Measurements from ENCODE around the gene SORCS2. TPM values are rescaled to one million over a fixed set of nuclear protein-coding genes. Genes with fewer than 3 reads are reported as not detected.

SORCS2 gene
- total RNA-seq, 2 experiments from 2014 or later: 0.03 TPM; not detected in 1

DNA sequence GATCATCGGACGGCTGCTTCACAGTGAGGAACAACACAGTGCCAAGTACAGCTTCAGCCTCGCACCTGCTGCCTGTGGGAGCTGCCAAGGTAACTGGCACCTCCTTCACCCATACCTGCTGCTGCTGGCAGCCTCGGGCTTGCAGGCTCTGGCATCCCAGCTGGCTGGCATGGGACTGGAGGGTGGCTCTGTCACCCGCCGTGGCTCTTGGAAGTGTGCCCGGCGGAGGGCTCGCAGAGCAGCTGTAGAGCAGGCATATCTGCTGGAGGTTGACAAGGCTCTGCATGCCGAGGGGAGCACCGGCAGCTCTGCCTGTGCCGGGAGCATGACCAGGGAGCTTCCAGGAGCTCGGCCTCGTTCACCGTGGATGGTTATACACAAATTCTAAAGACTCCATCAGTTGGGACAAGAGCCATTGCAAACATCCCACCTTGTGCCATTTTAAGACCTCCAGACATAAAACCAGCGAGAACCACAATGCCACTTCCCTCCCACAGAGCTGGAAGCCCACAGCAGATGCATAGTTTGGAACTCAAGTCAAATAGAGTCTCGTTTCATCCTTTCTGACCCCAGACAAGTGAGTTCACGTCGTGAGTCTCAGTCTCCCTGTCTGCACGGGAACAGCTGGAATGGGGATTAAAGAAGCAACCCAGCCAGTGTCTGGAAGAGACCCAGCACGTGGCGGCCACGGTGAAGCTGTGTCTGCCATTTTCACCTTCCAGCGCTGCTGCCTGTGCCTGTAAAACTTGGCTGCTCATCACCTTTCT is 326.7 kb downstream of the SORCS2 start:
- intact Hi-C loops (cut with micrococcal nuclease; ENCODE audit: unreplicated experiment): no loop called here
- no peaks in the 10 kb centered on the region for H3K36me3 ChIP-seq (ENCODE audit: insufficient read depth, low read length)
- H3K27ac ChIP-seq (ENCODE audit: low read depth, low read length, poor library complexity, severe bottlenecking): no peak overlapping the region
- TF ChIP-seq, protein P1, sequence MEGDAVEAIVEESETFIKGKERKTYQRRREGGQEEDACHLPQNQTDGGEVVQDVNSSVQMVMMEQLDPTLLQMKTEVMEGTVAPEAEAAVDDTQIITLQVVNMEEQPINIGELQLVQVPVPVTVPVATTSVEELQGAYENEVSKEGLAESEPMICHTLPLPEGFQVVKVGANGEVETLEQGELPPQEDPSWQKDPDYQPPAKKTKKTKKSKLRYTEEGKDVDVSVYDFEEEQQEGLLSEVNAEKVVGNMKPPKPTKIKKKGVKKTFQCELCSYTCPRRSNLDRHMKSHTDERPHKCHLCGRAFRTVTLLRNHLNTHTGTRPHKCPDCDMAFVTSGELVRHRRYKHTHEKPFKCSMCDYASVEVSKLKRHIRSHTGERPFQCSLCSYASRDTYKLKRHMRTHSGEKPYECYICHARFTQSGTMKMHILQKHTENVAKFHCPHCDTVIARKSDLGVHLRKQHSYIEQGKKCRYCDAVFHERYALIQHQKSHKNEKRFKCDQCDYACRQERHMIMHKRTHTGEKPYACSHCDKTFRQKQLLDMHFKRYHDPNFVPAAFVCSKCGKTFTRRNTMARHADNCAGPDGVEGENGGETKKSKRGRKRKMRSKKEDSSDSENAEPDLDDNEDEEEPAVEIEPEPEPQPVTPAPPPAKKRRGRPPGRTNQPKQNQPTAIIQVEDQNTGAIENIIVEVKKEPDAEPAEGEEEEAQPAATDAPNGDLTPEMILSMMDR (conservative IDR thresholded peaks at IDR 0.05; ENCODE audit: low read length): no peak
- TF ChIP-seq EZH2phosphoT487 (IDR thresholded peaks at IDR 0.05; ENCODE audit: borderline replicate concordance, low read depth, low read length): no peak
- H3K4me2 ChIP-seq (ENCODE audit: low read length): no peak overlapping the region
- H3K9me2 ChIP-seq (ENCODE audit: insufficient read depth, low read length): no peaks in the 10 kb centered on the region
- H3K4me3 ChIP-seq (ENCODE audit: low read depth, low read length, poor library complexity, severe bottlenecking): no peak overlapping the region
- H4K20me1 ChIP-seq (ENCODE audit: insufficient read depth, low read length): no peaks in the 10 kb centered on the region
- H3K9me3 ChIP-seq (ENCODE audit: low read length): no peaks in the 10 kb centered on the region
- no peaks in the 10 kb centered on the region for H3K79me2 ChIP-seq (ENCODE audit: insufficient read depth, low read depth, low read length)
- ChIA-PET POLR2A (no interaction called here), CTCF (ENCODE audit: unreplicated experiment) (no interaction called here)
- no peak overlapping the region for H2AFZ ChIP-seq (ENCODE audit: low read length)
- BruUV-seq (replicated peaks): no TSS peak
- no peaks in the 10 kb centered on the region for H3K4me1 ChIP-seq (ENCODE audit: insufficient read depth, low read length, poor library complexity, severe bottlenecking)
- DNase-seq (ENCODE audit: low spot score): no peak

DNA sequence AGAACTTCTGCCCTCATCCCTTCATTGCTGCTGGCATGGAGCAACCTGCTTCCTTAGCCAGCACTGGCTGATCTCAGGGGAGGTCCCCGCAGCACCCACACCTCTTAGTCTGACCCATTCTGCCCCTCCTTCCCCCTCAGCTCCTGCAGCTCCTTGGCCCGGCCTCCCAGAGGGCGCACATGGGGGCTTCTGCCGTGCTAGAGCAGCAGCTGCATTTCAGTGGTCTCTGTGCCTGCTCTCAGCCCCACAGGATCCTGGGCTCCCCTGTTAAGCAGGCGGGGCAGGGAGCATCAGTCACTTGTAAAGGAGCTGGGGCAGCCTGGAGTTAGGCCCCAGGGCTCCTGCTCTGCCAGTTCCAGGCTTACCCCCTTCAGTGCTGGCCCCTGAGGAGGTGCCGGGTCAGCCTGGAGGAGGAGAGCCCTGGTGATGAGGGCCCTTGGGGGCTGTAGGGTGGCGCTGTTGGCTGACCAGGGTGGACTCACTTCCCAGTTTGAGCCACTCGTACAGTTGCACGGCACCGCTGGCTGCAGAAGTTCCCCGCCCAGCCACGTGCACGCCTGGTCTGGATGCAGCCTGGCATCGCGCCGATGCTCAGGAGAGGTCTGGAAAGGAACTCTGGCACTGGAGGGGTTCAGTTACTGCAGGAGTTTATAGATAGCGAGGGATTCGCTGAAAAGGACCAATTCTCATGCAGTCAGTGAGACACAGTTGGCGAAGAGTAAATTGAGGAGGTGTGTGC is 327.5 kb downstream of the SORCS2 start:
- no peak for TF ChIP-seq EZH2phosphoT487 (IDR thresholded peaks at IDR 0.05; ENCODE audit: borderline replicate concordance, low read depth, low read length)
- TF ChIP-seq, protein P1 (conservative IDR thresholded peaks at IDR 0.05; ENCODE audit: low read length): no peak
- DNase-seq (ENCODE audit: low spot score): no peak
- Histone ChIP-seq H2AFZ (ENCODE audit: low read length) (no peak overlapping the region), H3K79me2 (ENCODE audit: insufficient read depth, low read depth, low read length) (no peaks in the 10 kb centered on the region), H4K20me1 (ENCODE audit: insufficient read depth, low read length) (no peaks in the 10 kb centered on the region), H3K4me3 (ENCODE audit: low read depth, low read length, poor library complexity, severe bottlenecking) (no peak overlapping the region), H3K9me2 (ENCODE audit: insufficient read depth, low read length) (no peaks in the 10 kb centered on the region), H3K4me1 (ENCODE audit: insufficient read depth, low read length, poor library complexity, severe bottlenecking) (no peaks in the 10 kb centered on the region), H3K4me2 (ENCODE audit: low read length) (no peak overlapping the region), H3K9me3 (ENCODE audit: low read length) (no peaks in the 10 kb centered on the region), H3K27ac (ENCODE audit: low read depth, low read length, poor library complexity, severe bottlenecking) (no peak overlapping the region), H3K36me3 (ENCODE audit: insufficient read depth, low read length) (no peaks in the 10 kb centered on the region)
- no TSS peak for BruUV-seq (replicated peaks)
- ChIA-PET POLR2A (no interaction called here), CTCF (ENCODE audit: unreplicated experiment) (no interaction called here)
- intact Hi-C loops (cut with micrococcal nuclease; ENCODE audit: unreplicated experiment): no loop called here

DNA sequence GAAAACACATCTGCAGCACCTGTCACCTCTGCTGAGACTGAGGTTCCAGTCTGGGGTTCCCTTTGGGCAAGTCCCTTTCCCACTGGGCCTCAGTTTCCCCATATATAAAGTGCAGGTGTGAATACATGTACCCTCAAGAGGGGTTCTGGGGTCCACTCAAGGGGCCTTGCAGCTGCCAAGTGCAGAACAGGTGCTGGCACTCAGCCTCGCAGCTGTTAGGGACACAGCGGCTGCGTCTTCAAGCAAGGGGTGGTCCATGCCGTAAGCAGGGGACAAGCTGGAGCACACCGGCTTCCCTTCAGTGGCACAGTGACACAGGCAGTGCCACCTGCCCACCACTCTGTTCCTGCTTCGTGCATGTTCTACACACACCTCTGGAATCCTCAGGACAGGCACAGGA is 329.3 kb downstream of the SORCS2 start:
- ChIA-PET POLR2A (no interaction called here), CTCF (ENCODE audit: unreplicated experiment) (no interaction called here)
- H2AFZ ChIP-seq (ENCODE audit: low read length): no peak overlapping the region
- no peak overlapping the region for H3K27ac ChIP-seq (ENCODE audit: low read depth, low read length, poor library complexity, severe bottlenecking)
- TF ChIP-seq, protein P1 (conservative IDR thresholded peaks at IDR 0.05; ENCODE audit: low read length): no peak
- TF ChIP-seq EZH2phosphoT487 (IDR thresholded peaks at IDR 0.05; ENCODE audit: borderline replicate concordance, low read depth, low read length): no peak
- intact Hi-C loops (cut with micrococcal nuclease; ENCODE audit: unreplicated experiment): no loop called here
- no peaks in the 10 kb centered on the region for H3K79me2 ChIP-seq (ENCODE audit: insufficient read depth, low read depth, low read length)
- no peaks in the 10 kb centered on the region for H3K4me1 ChIP-seq (ENCODE audit: insufficient read depth, low read length, poor library complexity, severe bottlenecking)
- H3K9me2 ChIP-seq (ENCODE audit: insufficient read depth, low read length): no peaks in the 10 kb centered on the region
- no peak overlapping the region for H3K4me3 ChIP-seq (ENCODE audit: low read depth, low read length, poor library complexity, severe bottlenecking)
- H3K4me2 ChIP-seq (ENCODE audit: low read length): no peak overlapping the region
- no peaks in the 10 kb centered on the region for H3K36me3 ChIP-seq (ENCODE audit: insufficient read depth, low read length)
- H3K9me3 ChIP-seq (ENCODE audit: low read length): no peaks in the 10 kb centered on the region
- DNase-seq (ENCODE audit: low spot score): no peak
- no TSS peak for BruUV-seq (replicated peaks)
- no peaks in the 10 kb centered on the region for H4K20me1 ChIP-seq (ENCODE audit: insufficient read depth, low read length)

Measured in OCI-LY7 (cell line).